ENCODE results near the gene MEIS1.

The MEIS1 gene

GRCh38 chr2:66521291-66521922 is 86.5 kb downstream of the MEIS1 start:
- Mint-ChIP-seq H3K27ac (ENCODE audit: low read depth) (no peak overlapping the region), H3K9me3 (peaks cover 10% of the 10 kb centered on the region), H3K36me3 (ENCODE audit: insufficient read depth) (no peaks in the 10 kb centered on the region), H3K27me3 (no peaks in the 10 kb centered on the region), H3K4me1 (no peaks in the 10 kb centered on the region), H3K4me3 (no peak overlapping the region)
- DNase-seq (ENCODE audit: low spot score in 2 of 2) (no peak), ATAC-seq (replicated peaks; ENCODE audit: extremely low read depth, poor library complexity, severe bottlenecking) (no peak)

DNA sequence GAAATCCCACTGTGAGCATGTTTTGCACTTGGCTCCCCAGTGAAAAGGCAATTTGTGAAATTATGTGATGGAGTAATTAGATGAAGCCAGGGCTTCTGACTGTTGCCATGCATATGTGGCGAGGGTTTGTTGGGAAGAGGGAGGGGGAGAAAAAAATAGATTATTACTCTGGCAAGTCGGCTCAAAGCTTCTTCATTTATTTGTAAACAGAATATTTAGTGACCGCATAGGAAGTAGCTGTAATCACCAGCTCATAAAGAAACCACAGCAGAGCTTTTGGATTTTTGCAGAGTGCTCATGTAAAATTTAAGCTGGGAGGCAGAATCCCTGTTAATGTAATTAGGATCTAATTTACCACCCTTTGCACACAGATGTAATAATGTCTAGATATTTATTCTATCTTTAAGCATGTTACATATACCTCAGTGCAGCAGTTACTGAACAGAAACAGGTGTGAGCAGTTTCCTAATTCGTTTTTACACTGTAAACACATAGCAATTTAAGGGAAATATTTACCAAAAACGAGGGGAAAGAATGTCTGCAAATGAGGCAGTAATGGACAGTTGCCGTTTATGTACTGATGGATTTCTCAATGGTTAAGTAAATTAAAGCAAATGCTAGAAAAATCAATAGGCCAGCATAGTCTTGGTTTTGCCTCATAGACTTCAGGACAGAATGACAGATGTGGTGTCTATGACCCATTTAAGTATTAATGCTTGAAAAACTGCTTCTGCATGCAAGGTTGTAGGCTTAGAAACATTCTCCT is 87.9 kb downstream of the MEIS1 start:
- DNase-seq (ENCODE audit: low spot score in 2 of 2) (no peak), ATAC-seq (replicated peaks; ENCODE audit: extremely low read depth, poor library complexity, severe bottlenecking) (no peak)
- Mint-ChIP-seq H3K27ac (ENCODE audit: low read depth) (no peak overlapping the region), H3K9me3 (peaks cover 10% of the 10 kb centered on the region), H3K4me3 (no peak overlapping the region), H3K36me3 (ENCODE audit: insufficient read depth) (no peaks in the 10 kb centered on the region), H3K27me3 (no peaks in the 10 kb centered on the region), H3K4me1 (no peaks in the 10 kb centered on the region)

DNA sequence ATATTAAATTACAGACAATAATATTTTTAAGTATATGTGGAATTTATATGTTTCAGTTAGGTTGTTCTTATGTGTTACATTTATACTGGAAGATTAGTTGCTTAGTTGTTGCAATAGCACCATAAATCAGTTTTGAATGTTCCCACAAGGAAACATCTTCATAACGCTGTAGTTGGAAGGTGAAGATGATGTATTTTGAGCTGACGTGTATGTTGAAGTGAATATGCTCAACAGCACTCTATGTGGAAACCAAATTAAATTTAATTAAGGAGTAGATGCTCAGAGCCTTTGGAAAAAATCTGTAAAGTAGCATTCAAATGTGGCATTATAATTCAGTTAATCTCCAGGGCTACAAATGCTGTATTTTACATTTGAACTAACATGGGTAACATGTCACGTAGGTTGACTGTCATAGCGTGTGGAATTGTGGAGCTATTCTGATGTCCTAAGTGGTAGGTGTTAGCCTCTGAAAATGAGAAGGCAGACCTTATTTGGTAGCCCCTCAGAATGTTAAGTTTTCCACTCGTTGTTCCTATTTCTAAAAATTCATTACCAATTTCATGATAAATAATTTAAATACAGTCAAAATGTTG is 88.5 kb downstream of the MEIS1 start:
- Mint-ChIP-seq H3K27ac (ENCODE audit: low read depth) (no peak overlapping the region), H3K4me3 (no peak overlapping the region), H3K4me1 (no peaks in the 10 kb centered on the region), H3K27me3 (no peaks in the 10 kb centered on the region), H3K9me3 (peaks cover 11% of the 10 kb centered on the region), H3K36me3 (ENCODE audit: insufficient read depth) (no peaks in the 10 kb centered on the region)
- DNase-seq (ENCODE audit: low spot score in 2 of 2) (no peak), ATAC-seq (replicated peaks; ENCODE audit: extremely low read depth, poor library complexity, severe bottlenecking) (no peak)

DNA sequence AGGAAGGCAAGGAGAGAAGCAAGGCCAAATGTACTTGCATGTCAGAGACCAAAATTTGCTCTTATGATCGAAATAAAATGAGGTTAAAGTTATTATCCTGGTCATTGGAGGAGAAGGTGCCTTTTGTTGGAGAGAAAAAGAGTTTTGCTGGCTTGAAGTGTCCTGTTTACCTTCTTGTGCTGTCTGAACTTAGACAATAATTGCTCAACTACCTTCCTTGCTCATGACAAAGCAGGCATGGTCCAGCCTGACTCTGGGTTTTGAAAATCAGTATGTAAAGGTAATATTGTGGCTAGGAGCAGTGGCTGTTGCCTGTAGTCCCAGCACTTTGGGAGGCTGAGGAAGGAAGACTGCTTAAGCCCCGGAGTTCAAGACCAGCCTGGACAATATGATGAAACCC is 89.1 kb downstream of the MEIS1 start:
- peaks cover 16% of the 10 kb centered on the region for H3K9me3 Mint-ChIP-seq
- H3K27me3 Mint-ChIP-seq, result no peaks in the 10 kb centered on the region
- DNase-seq (ENCODE audit: low spot score in 2 of 2), result no peak
- ATAC-seq (replicated peaks; ENCODE audit: extremely low read depth, poor library complexity, severe bottlenecking), result no peak
- H3K4me1 Mint-ChIP-seq, result no peaks in the 10 kb centered on the region
- no peak overlapping the region for H3K27ac Mint-ChIP-seq (ENCODE audit: low read depth)
- H3K4me3 Mint-ChIP-seq, result no peak overlapping the region
- H3K36me3 Mint-ChIP-seq (ENCODE audit: insufficient read depth), result no peaks in the 10 kb centered on the region

GRCh38 chr2:66525606-66526005 is 90.7 kb downstream of the MEIS1 start:
- Mint-ChIP-seq H3K4me1 (no peaks in the 10 kb centered on the region), H3K4me3 (no peak overlapping the region), H3K9me3 (peaks cover 23% of the 10 kb centered on the region), H3K36me3 (ENCODE audit: insufficient read depth) (no peaks in the 10 kb centered on the region), H3K27me3 (no peaks in the 10 kb centered on the region), H3K27ac (ENCODE audit: low read depth) (no peak overlapping the region)
- no peak for DNase-seq (ENCODE audit: low spot score in 2 of 2)
- no peak for ATAC-seq (replicated peaks; ENCODE audit: extremely low read depth, poor library complexity, severe bottlenecking)

GRCh38 chr2:66526180-66526579 is 91.3 kb downstream of the MEIS1 start:
- Mint-ChIP-seq H3K27ac (ENCODE audit: low read depth) (no peak overlapping the region), H3K4me3 (no peak overlapping the region), H3K27me3 (no peaks in the 10 kb centered on the region), H3K4me1 (no peaks in the 10 kb centered on the region), H3K36me3 (ENCODE audit: insufficient read depth) (no peaks in the 10 kb centered on the region), H3K9me3 (peaks cover 23% of the 10 kb centered on the region)
- no peak for ATAC-seq (replicated peaks; ENCODE audit: extremely low read depth, poor library complexity, severe bottlenecking)
- no peak for DNase-seq (ENCODE audit: low spot score in 2 of 2)

GRCh38 chr2:66528974-66529724 is 94.2 kb downstream of the MEIS1 start:
- ATAC-seq (replicated peaks; ENCODE audit: extremely low read depth, poor library complexity, severe bottlenecking) (no peak), DNase-seq (ENCODE audit: low spot score in 2 of 2) (no peak)
- Mint-ChIP-seq H3K27ac (ENCODE audit: low read depth) (no peak overlapping the region), H3K4me1 (no peaks in the 10 kb centered on the region), H3K9me3 (peaks cover 13% of the 10 kb centered on the region), H3K27me3 (no peaks in the 10 kb centered on the region), H3K4me3 (no peak overlapping the region), H3K36me3 (ENCODE audit: insufficient read depth) (no peaks in the 10 kb centered on the region)

- DNase-seq (ENCODE audit: low spot score in 2 of 2), result no peak
- no peak for ATAC-seq (replicated peaks; ENCODE audit: extremely low read depth, poor library complexity, severe bottlenecking)
- H3K4me1 Mint-ChIP-seq, result no peaks in the 10 kb centered on the region
- H3K36me3 Mint-ChIP-seq (ENCODE audit: insufficient read depth), result no peaks in the 10 kb centered on the region
- no peak overlapping the region for H3K4me3 Mint-ChIP-seq
- H3K9me3 Mint-ChIP-seq, result peaks cover 13% of the 10 kb centered on the region
- no peak overlapping the region for H3K27ac Mint-ChIP-seq (ENCODE audit: low read depth)
- no peaks in the 10 kb centered on the region for H3K27me3 Mint-ChIP-seq
Observed at GRCh38 chr2:66530651-66531050, 95.7 kb downstream of the MEIS1 start.

DNA sequence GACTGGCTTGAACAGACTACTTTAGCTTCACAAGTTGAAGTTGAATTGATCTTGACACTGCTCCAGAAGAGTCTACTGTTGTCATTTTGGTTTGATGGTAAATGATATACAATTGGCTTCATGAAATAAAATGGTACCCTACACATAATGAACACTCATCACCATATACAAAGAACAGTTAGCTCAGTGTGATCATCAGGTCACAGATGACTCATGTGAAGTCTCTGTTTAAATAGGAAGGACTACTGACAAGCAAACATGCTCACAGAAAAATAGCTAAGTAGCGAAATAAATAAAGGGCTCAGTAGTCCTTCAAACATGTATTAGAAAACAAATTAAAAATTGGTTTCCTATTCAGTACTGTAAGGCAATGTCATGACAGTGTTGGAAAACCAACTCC is 96.2 kb downstream of the MEIS1 start:
- no peaks in the 10 kb centered on the region for H3K4me1 Mint-ChIP-seq
- no peak overlapping the region for H3K27ac Mint-ChIP-seq (ENCODE audit: low read depth)
- no peak for ATAC-seq (replicated peaks; ENCODE audit: extremely low read depth, poor library complexity, severe bottlenecking)
- no peaks in the 10 kb centered on the region for H3K27me3 Mint-ChIP-seq
- DNase-seq (ENCODE audit: low spot score in 2 of 2), result no peak
- H3K36me3 Mint-ChIP-seq (ENCODE audit: insufficient read depth), result no peaks in the 10 kb centered on the region
- H3K9me3 Mint-ChIP-seq, result peaks cover 13% of the 10 kb centered on the region
- no peak overlapping the region for H3K4me3 Mint-ChIP-seq

DNA sequence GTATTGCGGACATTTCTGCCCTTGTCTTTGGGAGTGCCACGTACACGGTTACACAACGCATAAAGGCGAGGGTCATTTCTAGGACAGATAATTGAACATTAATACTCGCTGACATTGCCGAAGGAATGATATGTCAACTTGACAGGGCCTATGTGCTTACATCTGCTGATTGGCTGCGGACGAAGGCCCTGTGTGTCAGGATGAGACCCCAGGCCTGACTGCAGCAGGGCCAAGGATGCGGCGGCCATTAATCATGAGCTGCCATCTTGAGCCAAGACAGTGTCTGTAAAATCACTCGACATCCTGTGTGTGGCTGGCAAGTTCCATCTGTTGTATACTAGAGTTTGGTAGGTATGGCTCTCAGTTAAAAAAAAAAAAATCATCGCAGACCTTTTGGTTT is 96.6 kb downstream of the MEIS1 start:
- H3K36me3 Mint-ChIP-seq (ENCODE audit: insufficient read depth), result no peaks in the 10 kb centered on the region
- no peaks in the 10 kb centered on the region for H3K27me3 Mint-ChIP-seq
- ATAC-seq (replicated peaks; ENCODE audit: extremely low read depth, poor library complexity, severe bottlenecking) (no peak), DNase-seq (ENCODE audit: low spot score in 2 of 2) (no peak)
- no peak overlapping the region for H3K27ac Mint-ChIP-seq (ENCODE audit: low read depth)
- no peaks in the 10 kb centered on the region for H3K4me1 Mint-ChIP-seq
- peaks cover 13% of the 10 kb centered on the region for H3K9me3 Mint-ChIP-seq
- H3K4me3 Mint-ChIP-seq, result no peak overlapping the region

GRCh38 chr2:66532972-66533868 is 98.3 kb downstream of the MEIS1 start:
- Mint-ChIP-seq H3K27me3 (no peaks in the 10 kb centered on the region), H3K27ac (ENCODE audit: low read depth) (no peak overlapping the region), H3K36me3 (ENCODE audit: insufficient read depth) (no peaks in the 10 kb centered on the region), H3K4me3 (no peak overlapping the region), H3K4me1 (no peaks in the 10 kb centered on the region), H3K9me3 (peaks cover 13% of the 10 kb centered on the region)
- ATAC-seq (replicated peaks; ENCODE audit: extremely low read depth, poor library complexity, severe bottlenecking), result no peak
- DNase-seq (ENCODE audit: low spot score in 2 of 2), result no peak

GRCh38 chr2:66534461-66534860 is 99.5 kb downstream of the MEIS1 start:
- Mint-ChIP-seq H3K4me3 (no peak overlapping the region), H3K9me3 (peaks cover 5% of the 10 kb centered on the region), H3K27me3 (no peaks in the 10 kb centered on the region), H3K27ac (ENCODE audit: low read depth) (no peak overlapping the region), H3K4me1 (no peaks in the 10 kb centered on the region), H3K36me3 (ENCODE audit: insufficient read depth) (no peaks in the 10 kb centered on the region)
- DNase-seq (ENCODE audit: low spot score in 2 of 2) (no peak), ATAC-seq (replicated peaks; ENCODE audit: extremely low read depth, poor library complexity, severe bottlenecking) (no peak)
